ENCODE results near the gene DNAJC5G.

DNAJC5G gene

GRCh38 chr2:27238976-27239375, 36.3 kb upstream of the DNAJC5G start:
- no peak for TF ChIP-seq RAD21 (IDR thresholded peaks at IDR 0.05; ENCODE audit: low read depth)
- TF ChIP-seq MAX (IDR thresholded peaks at IDR 0.05) = no peak
- no peak for TF ChIP-seq USF1 (IDR thresholded peaks at IDR 0.05)
- no peak for TF ChIP-seq TEAD4 (IDR thresholded peaks at IDR 0.05)
- no peak for TF ChIP-seq EGR1 (IDR thresholded peaks at IDR 0.05)
- no peak for TF ChIP-seq TAF1 (IDR thresholded peaks at IDR 0.05; ENCODE audit: low read depth)
- no peak for TF ChIP-seq TCF12 (IDR thresholded peaks at IDR 0.05; ENCODE audit: low read depth)
- TF ChIP-seq ZBTB7A (IDR thresholded peaks at IDR 0.05; ENCODE audit: low read depth) = no peak
- TF ChIP-seq FOXM1 (IDR thresholded peaks at IDR 0.05; ENCODE audit: borderline replicate concordance, low read depth) = no peak

- no peak for TF ChIP-seq CEBPB (IDR thresholded peaks at IDR 0.05)
- no peak for TF ChIP-seq RAD21 (IDR thresholded peaks at IDR 0.05; ENCODE audit: low read depth)
- TF ChIP-seq EGR1 (IDR thresholded peaks at IDR 0.05) = no peak
- no peak for TF ChIP-seq FOXM1 (IDR thresholded peaks at IDR 0.05; ENCODE audit: borderline replicate concordance, low read depth)
- TF ChIP-seq ZBTB7A (IDR thresholded peaks at IDR 0.05; ENCODE audit: low read depth) = no peak
- no peak for TF ChIP-seq NFIC (IDR thresholded peaks at IDR 0.05)
- TF ChIP-seq USF1 (IDR thresholded peaks at IDR 0.05) = no peak
- TF ChIP-seq YY1 (IDR thresholded peaks at IDR 0.05; ENCODE audit: low read depth) = no peak
- TF ChIP-seq REST (IDR thresholded peaks at IDR 0.05; ENCODE audit: low read depth) = no peak
- no peak for TF ChIP-seq CREB1 (IDR thresholded peaks at IDR 0.05; ENCODE audit: low read depth)
- no peak for TF ChIP-seq MAX (IDR thresholded peaks at IDR 0.05)
- no peak for TF ChIP-seq TEAD4 (IDR thresholded peaks at IDR 0.05)
- TF ChIP-seq TAF1 (IDR thresholded peaks at IDR 0.05; ENCODE audit: low read depth) = no peak
- TF ChIP-seq TCF12 (IDR thresholded peaks at IDR 0.05; ENCODE audit: low read depth) = no peak
- no peak for TF ChIP-seq EP300 (IDR thresholded peaks at IDR 0.05; ENCODE audit: borderline replicate concordance)
Measured at GRCh38 chr2:27240406-27240805, 34.8 kb upstream of the DNAJC5G start.

- no peak for TF ChIP-seq CREB1 (IDR thresholded peaks at IDR 0.05; ENCODE audit: low read depth)
- no peak for TF ChIP-seq ZBTB7A (IDR thresholded peaks at IDR 0.05; ENCODE audit: low read depth)
- no peak for TF ChIP-seq CEBPB (IDR thresholded peaks at IDR 0.05)
- TF ChIP-seq RAD21 (IDR thresholded peaks at IDR 0.05; ENCODE audit: low read depth) = no peak
- TF ChIP-seq REST (IDR thresholded peaks at IDR 0.05; ENCODE audit: low read depth) = no peak
- TF ChIP-seq TAF1 (IDR thresholded peaks at IDR 0.05; ENCODE audit: low read depth) = no peak
- TF ChIP-seq NFIC (IDR thresholded peaks at IDR 0.05) = no peak
- TF ChIP-seq USF1 (IDR thresholded peaks at IDR 0.05) = no peak
- no peak for TF ChIP-seq TEAD4 (IDR thresholded peaks at IDR 0.05)
- no peak for TF ChIP-seq TCF12 (IDR thresholded peaks at IDR 0.05; ENCODE audit: low read depth)
- no peak for TF ChIP-seq MAX (IDR thresholded peaks at IDR 0.05)
- TF ChIP-seq YY1 (IDR thresholded peaks at IDR 0.05; ENCODE audit: low read depth) = no peak
- no peak for TF ChIP-seq FOXM1 (IDR thresholded peaks at IDR 0.05; ENCODE audit: borderline replicate concordance, low read depth)
- no peak for TF ChIP-seq EGR1 (IDR thresholded peaks at IDR 0.05)
- TF ChIP-seq EP300 (IDR thresholded peaks at IDR 0.05; ENCODE audit: borderline replicate concordance) = no peak
Measured at GRCh38 chr2:27241761-27242613, 33.2 kb upstream of the DNAJC5G start.

GRCh38 chr2:27242614-27242951, 32.6 kb upstream of the DNAJC5G start:
- TF ChIP-seq EP300 (IDR thresholded peaks at IDR 0.05; ENCODE audit: borderline replicate concordance) = no peak
- TF ChIP-seq TCF12 (IDR thresholded peaks at IDR 0.05; ENCODE audit: low read depth) = no peak
- TF ChIP-seq EGR1 (IDR thresholded peaks at IDR 0.05) = no peak
- no peak for TF ChIP-seq TAF1 (IDR thresholded peaks at IDR 0.05; ENCODE audit: low read depth)
- no peak for TF ChIP-seq RAD21 (IDR thresholded peaks at IDR 0.05; ENCODE audit: low read depth)
- no peak for TF ChIP-seq NFIC (IDR thresholded peaks at IDR 0.05)
- TF ChIP-seq YY1 (IDR thresholded peaks at IDR 0.05; ENCODE audit: low read depth) = no peak
- TF ChIP-seq USF1 (IDR thresholded peaks at IDR 0.05) = no peak
- TF ChIP-seq MAX (IDR thresholded peaks at IDR 0.05) = no peak
- no peak for TF ChIP-seq CEBPB (IDR thresholded peaks at IDR 0.05)
- no peak for TF ChIP-seq REST (IDR thresholded peaks at IDR 0.05; ENCODE audit: low read depth)
